ENCODE results near the gene UBN2. TPM values are rescaled to one million over a fixed set of nuclear protein-coding genes. Genes with fewer than 3 reads are reported as not detected.

UBN2 gene
- total and polyA plus RNA-seq, 3 donors from 2014 or later = 36.6 to 49.4 (median 38.8) TPM

- TF ChIP-seq, protein P1, sequence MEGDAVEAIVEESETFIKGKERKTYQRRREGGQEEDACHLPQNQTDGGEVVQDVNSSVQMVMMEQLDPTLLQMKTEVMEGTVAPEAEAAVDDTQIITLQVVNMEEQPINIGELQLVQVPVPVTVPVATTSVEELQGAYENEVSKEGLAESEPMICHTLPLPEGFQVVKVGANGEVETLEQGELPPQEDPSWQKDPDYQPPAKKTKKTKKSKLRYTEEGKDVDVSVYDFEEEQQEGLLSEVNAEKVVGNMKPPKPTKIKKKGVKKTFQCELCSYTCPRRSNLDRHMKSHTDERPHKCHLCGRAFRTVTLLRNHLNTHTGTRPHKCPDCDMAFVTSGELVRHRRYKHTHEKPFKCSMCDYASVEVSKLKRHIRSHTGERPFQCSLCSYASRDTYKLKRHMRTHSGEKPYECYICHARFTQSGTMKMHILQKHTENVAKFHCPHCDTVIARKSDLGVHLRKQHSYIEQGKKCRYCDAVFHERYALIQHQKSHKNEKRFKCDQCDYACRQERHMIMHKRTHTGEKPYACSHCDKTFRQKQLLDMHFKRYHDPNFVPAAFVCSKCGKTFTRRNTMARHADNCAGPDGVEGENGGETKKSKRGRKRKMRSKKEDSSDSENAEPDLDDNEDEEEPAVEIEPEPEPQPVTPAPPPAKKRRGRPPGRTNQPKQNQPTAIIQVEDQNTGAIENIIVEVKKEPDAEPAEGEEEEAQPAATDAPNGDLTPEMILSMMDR (IDR thresholded peaks at IDR 0.05) = no peak
- TF ChIP-seq POLR2A (IDR thresholded peaks at IDR 0.05) = no peak
- no peak overlapping the region for H3K4me3 ChIP-seq
- H3K9me3 ChIP-seq = no peaks in the 10 kb centered on the region
- no peaks in the 10 kb centered on the region for H3K36me3 ChIP-seq (ENCODE audit: low read depth, missing control alignments)
- intact Hi-C loops (cut with DNase I; ENCODE audit: low total_unique reads) = no loop called here
- WGBS, 2 donors = 81 to 92% methylated on average over 1 of the region's 1 CpG
- no peak overlapping the region for H3K27ac ChIP-seq
- H3K4me1 ChIP-seq = peaks cover 4% of the 10 kb centered on the region
- no peak for DNase-seq
- no peaks in the 10 kb centered on the region for H3K27me3 ChIP-seq
Observed at GRCh38 chr7:139345042-139345441, 114.0 kb downstream of the UBN2 start.

DNA sequence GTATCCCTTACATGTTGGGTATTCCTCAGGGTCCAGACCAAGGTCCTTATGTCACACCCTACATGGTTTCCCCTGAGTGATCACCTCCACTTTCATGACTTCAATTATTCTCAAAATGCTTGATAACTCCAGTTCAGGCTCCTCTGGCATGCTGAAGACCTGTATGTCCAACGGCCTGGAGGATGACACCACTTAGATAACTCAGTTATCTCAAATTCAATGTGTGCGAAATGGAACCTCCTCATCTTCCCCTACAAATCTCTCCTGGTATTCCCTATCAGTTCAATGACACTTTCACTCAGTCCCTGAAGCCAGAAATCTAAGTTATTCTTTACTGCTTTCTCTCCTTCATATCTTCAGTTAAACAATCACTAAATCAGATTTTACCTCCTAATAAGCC, 120.0 kb downstream of the UBN2 start:
- H3K27me3 ChIP-seq = no peaks in the 10 kb centered on the region
- no peak for DNase-seq
- intact Hi-C loops (cut with DNase I; ENCODE audit: low total_unique reads) = no loop called here
- no peaks in the 10 kb centered on the region for H3K36me3 ChIP-seq (ENCODE audit: low read depth, missing control alignments)
- 81 to 84% methylated on average over 2 of the region's 2 CpGs for WGBS, 2 donors
- no peaks in the 10 kb centered on the region for H3K9me3 ChIP-seq
- no peak overlapping the region for H3K27ac ChIP-seq
- H3K4me1 ChIP-seq = no peaks in the 10 kb centered on the region
- TF ChIP-seq, protein P1 (IDR thresholded peaks at IDR 0.05) = no peak
- no peak for TF ChIP-seq POLR2A (IDR thresholded peaks at IDR 0.05)
- no peak overlapping the region for H3K4me3 ChIP-seq

- WGBS, 2 donors = 93 to 100% methylated on average over 2 of the region's 2 CpGs
- H3K4me1 ChIP-seq = no peaks in the 10 kb centered on the region
- H3K27me3 ChIP-seq = no peaks in the 10 kb centered on the region
- no peak for DNase-seq
- no peaks in the 10 kb centered on the region for H3K9me3 ChIP-seq
- H3K36me3 ChIP-seq (ENCODE audit: low read depth, missing control alignments) = no peaks in the 10 kb centered on the region
- H3K4me3 ChIP-seq = no peak overlapping the region
- TF ChIP-seq POLR2A (IDR thresholded peaks at IDR 0.05) = no peak
- TF ChIP-seq, protein P1 (IDR thresholded peaks at IDR 0.05) = no peak
- H3K27ac ChIP-seq = no peak overlapping the region
- intact Hi-C loops (cut with DNase I; ENCODE audit: low total_unique reads) = no loop called here
Observed at GRCh38 chr7:139354729-139355128, 123.7 kb downstream of the UBN2 start.

- TF ChIP-seq POLR2A (IDR thresholded peaks at IDR 0.05) = no peak
- TF ChIP-seq, protein P1 (IDR thresholded peaks at IDR 0.05) = no peak
- 96 to 100% methylated on average over 1 of the region's 1 CpG for WGBS, 2 donors
- DNase-seq = no peak
- Histone ChIP-seq H3K36me3 (ENCODE audit: low read depth, missing control alignments) (no peaks in the 10 kb centered on the region), H3K27me3 (no peaks in the 10 kb centered on the region), H3K4me1 (no peaks in the 10 kb centered on the region), H3K4me3 (no peak overlapping the region), H3K27ac (no peak overlapping the region), H3K9me3 (no peaks in the 10 kb centered on the region)
- intact Hi-C loops (cut with DNase I; ENCODE audit: low total_unique reads) = no loop called here
Observed at GRCh38 chr7:139355320-139355719, 124.3 kb downstream of the UBN2 start.

Small RNA genes within 50 kb of the gene (small RNA-seq; reads per million reads assigned to genes)
- gene AC009220.1 (0.09 to 0.18 reads per million in 2 donors), gene RNU6-206P (0 reads per million in 2 donors)

Other genes starting within 250 kb of the UBN2 start
- 1 to 10 TPM; 7.4 to 8.0 TPM for gene KIAA1549, start 249.8 kb upstream of the UBN2 start, total RNA-seq
- 4.4 TPM for gene KIAA1549, start 249.8 kb upstream of the UBN2 start, polyA plus RNA-seq (ENCODE audit: insufficient read depth, low read depth, low replicate concordance)
- 10 to 100 TPM; 22.4 to 22.6 TPM for gene ZC3HAV1L, start 195.2 kb upstream of the UBN2 start, total RNA-seq
- gene ZC3HAV1L, start 195.2 kb upstream of the UBN2 start, polyA plus RNA-seq (ENCODE audit: insufficient read depth, low read depth, low replicate concordance) = 2.5 TPM
- gene ZC3HAV1, start 121.5 kb upstream of the UBN2 start, total RNA-seq = 10 to 100 TPM; 32.8 to 38.7 TPM
- 13.1 TPM for gene ZC3HAV1, start 121.5 kb upstream of the UBN2 start, polyA plus RNA-seq (ENCODE audit: insufficient read depth, low read depth, low replicate concordance)
- 10 to 100 TPM; 46.1 to 60.0 TPM for gene FMC1, start 110.1 kb downstream of the UBN2 start, total RNA-seq
- gene FMC1, start 110.1 kb downstream of the UBN2 start, polyA plus RNA-seq (ENCODE audit: insufficient read depth, low read depth, low replicate concordance) = 234 TPM
- 100 to 1,000 TPM; 109 to 136 TPM for gene LUC7L2, start 128.7 kb downstream of the UBN2 start, total RNA-seq
- 73.2 TPM for gene LUC7L2, start 128.7 kb downstream of the UBN2 start, polyA plus RNA-seq (ENCODE audit: insufficient read depth, low read depth, low replicate concordance)